Body of pancreas (tissue), 4 donors: ENCODE results near the gene RPS26.

Experiments used
- POLR2A ChIP-seq, 3 donors: fragments of 450-650 bp; IDR thresholded peaks; one replicate each; pipeline ENCODE4 v1.6.1; 2016; ENCODE audit warnings: antibody characterized with exemption in 3 of 3, mild to moderate bottlenecking in 2 of 3
- TF ChIP-seq, protein P1 (sequence below), 7 experiments: fragments of 450-650 bp in 4 of 7; fragments of 200-600 bp in 3 of 7; sonication (generic) in 3 of 7; IDR thresholded peaks; one replicate each; pipeline ENCODE4 v1.5.1; 2016 to 2019; ENCODE audit warnings: antibody characterized with exemption in 7 of 7

DNA sequence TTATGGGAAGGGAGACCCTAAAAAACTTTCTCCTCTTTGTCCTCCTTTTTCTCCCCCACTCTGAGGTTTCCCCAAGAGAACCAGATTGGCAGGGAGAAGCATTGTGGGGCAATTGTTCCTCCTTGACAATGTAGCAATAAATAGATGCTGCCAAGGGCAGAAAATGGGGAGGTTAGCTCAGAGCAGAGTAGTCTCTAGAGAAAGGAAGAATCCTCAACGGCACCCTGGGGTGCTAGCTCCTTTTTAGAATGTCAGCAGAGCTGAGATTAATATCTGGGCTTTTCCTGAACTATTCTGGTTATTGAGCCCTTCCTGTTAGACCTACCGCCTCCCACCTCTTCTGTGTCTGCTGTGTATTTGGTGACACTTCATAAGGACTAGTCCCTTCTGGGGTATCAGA is 4.6 kb upstream of the RPS26 start:
- no peak for TF ChIP-seq POLR2A (IDR thresholded peaks at IDR 0.05)
- TF ChIP-seq, protein P1, sequence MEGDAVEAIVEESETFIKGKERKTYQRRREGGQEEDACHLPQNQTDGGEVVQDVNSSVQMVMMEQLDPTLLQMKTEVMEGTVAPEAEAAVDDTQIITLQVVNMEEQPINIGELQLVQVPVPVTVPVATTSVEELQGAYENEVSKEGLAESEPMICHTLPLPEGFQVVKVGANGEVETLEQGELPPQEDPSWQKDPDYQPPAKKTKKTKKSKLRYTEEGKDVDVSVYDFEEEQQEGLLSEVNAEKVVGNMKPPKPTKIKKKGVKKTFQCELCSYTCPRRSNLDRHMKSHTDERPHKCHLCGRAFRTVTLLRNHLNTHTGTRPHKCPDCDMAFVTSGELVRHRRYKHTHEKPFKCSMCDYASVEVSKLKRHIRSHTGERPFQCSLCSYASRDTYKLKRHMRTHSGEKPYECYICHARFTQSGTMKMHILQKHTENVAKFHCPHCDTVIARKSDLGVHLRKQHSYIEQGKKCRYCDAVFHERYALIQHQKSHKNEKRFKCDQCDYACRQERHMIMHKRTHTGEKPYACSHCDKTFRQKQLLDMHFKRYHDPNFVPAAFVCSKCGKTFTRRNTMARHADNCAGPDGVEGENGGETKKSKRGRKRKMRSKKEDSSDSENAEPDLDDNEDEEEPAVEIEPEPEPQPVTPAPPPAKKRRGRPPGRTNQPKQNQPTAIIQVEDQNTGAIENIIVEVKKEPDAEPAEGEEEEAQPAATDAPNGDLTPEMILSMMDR (IDR thresholded peaks at IDR 0.05) = no peak
